ENCODE results near the gene ST8SIA5. TPM values are rescaled to one million over a fixed set of nuclear protein-coding genes. Genes with fewer than 3 reads are reported as not detected.

Gene ST8SIA5
- total and polyA plus RNA-seq, 2 experiments from 2014 or later = not detected

DNA sequence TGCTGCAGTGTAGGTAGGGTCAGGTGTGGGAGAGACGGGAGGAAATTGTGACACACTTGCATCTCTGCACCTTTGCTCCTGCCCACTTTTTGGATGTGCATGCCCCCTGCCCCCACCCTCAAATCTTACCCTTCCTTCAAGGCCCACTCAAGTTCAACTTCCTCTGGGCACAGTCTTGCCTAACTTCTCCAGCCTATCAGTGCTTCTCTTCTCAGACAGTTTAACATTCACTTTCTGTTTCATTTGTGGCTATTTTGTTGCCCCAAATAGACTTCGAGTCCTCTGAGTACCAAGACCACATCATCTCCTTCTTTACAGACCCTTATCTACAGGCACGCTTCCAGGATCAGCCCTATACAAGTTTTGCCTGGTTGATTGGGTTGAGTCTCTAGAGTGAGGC, 2.7 kb downstream of the ST8SIA5 start:
- Histone ChIP-seq H3K4me2 (ENCODE audit: unreplicated experiment) (no peak overlapping the region), H3F3A (ENCODE audit: insufficient read depth) (no peaks in the 10 kb centered on the region), H3K27me3 (replicated peaks; ENCODE audit: insufficient read depth) (peaks cover 63% of the 10 kb centered on the region), H3K27ac (no peak overlapping the region), H3K9me3 (ENCODE audit: low read depth) (no peaks in the 10 kb centered on the region), H3K4me3 (no peak overlapping the region), H3K9ac (no peak overlapping the region), H3K9me2 (ENCODE audit: insufficient read depth) (no peaks in the 10 kb centered on the region), H2AFZ (no peak overlapping the region), H3K36me3 (ENCODE audit: low read depth) (no peaks in the 10 kb centered on the region), H3K4me1 (ENCODE audit: insufficient read depth) (no peaks in the 10 kb centered on the region), H4K20me1 (ENCODE audit: insufficient read depth) (no peaks in the 10 kb centered on the region), H3K79me2 (ENCODE audit: insufficient read depth) (no peaks in the 10 kb centered on the region)
- WGBS, 2 experiments (ENCODE audit: low coverage in 1 of 2, low lambda C conversion rate in 2 of 2, missing lambda C conversion rate in 2 of 2) = 55 to 58% methylated on average over 3 of the region's 3 CpGs
- TF ChIP-seq EZH2 (IDR thresholded peaks at IDR 0.05; ENCODE audit: insufficient read depth, poor library complexity, severe bottlenecking) (no peak), EZH2phosphoT487 (IDR thresholded peaks at IDR 0.05; ENCODE audit: insufficient read depth, low read depth) (no peak)
- no peak for DNase-seq
- in situ Hi-C loops (cut with MboI) = no loop called here

DNA sequence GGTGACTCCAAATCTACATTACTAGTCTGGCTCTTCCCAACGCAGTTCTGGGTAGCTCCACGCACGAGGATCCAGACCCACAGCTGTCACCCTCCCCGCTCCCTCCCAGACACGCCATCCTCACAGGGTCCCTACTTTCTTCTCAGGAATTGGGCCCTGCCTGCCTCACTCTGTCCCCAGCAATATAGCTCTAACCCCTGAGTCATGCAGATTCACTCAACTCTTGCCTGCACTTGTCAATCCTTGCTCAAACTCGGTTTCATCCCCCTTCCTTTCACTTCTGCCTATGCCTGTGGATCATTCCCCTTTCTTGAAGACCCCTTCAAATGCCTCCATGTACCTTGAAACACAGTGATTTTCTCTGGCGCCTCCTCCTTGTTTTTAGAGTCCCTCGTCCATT, 5.0 kb downstream of the ST8SIA5 start:
- Histone ChIP-seq H3K9me3 (ENCODE audit: low read depth) (no peaks in the 10 kb centered on the region), H3K4me2 (ENCODE audit: unreplicated experiment) (no peak overlapping the region), H3K9me2 (ENCODE audit: insufficient read depth) (no peaks in the 10 kb centered on the region), H4K20me1 (ENCODE audit: insufficient read depth) (no peaks in the 10 kb centered on the region), H2AFZ (no peak overlapping the region), H3K9ac (no peak overlapping the region), H3K27me3 (replicated peaks; ENCODE audit: insufficient read depth) (peaks cover 43% of the 10 kb centered on the region), H3F3A (ENCODE audit: insufficient read depth) (no peaks in the 10 kb centered on the region), H3K27ac (no peak overlapping the region), H3K79me2 (ENCODE audit: insufficient read depth) (no peaks in the 10 kb centered on the region), H3K4me1 (ENCODE audit: insufficient read depth) (no peaks in the 10 kb centered on the region), H3K4me3 (no peak overlapping the region), H3K36me3 (ENCODE audit: low read depth) (no peaks in the 10 kb centered on the region)
- TF ChIP-seq EZH2 (IDR thresholded peaks at IDR 0.05; ENCODE audit: insufficient read depth, poor library complexity, severe bottlenecking) = no peak
- TF ChIP-seq EZH2phosphoT487 (IDR thresholded peaks at IDR 0.05; ENCODE audit: insufficient read depth, low read depth) = no peak
- 54 to 55% methylated on average over 8 of the region's 8 CpGs for WGBS, 2 experiments (ENCODE audit: low coverage in 1 of 2, low lambda C conversion rate in 2 of 2, missing lambda C conversion rate in 2 of 2)
- DNase-seq = no peak
- in situ Hi-C loops (cut with MboI) = no loop called here

DNA sequence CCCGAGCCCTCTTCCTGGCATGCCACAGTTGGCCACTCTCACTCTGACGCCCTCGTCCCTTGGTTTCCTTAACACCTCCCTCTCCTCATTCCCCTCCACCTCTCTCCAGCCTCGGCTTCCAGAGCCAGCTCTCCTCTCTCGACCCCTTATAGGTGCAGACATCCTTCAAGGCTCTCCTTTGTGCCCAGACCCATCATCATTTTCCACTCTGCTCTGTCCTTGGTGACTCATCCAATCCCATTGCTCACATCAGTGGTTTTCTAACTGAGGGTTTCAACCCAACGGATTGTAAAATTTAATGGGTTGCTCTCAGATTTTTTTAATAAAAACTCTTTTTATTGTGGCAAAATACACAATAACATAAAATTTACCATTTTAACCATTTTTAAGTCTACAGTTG, 6.2 kb downstream of the ST8SIA5 start:
- Histone ChIP-seq H3K27me3 (replicated peaks; ENCODE audit: insufficient read depth) (peaks cover 33% of the 10 kb centered on the region), H3K9me2 (ENCODE audit: insufficient read depth) (no peaks in the 10 kb centered on the region), H3K4me3 (no peak overlapping the region), H3K9me3 (ENCODE audit: low read depth) (no peaks in the 10 kb centered on the region), H2AFZ (no peak overlapping the region), H3K9ac (no peak overlapping the region), H3K79me2 (ENCODE audit: insufficient read depth) (no peaks in the 10 kb centered on the region), H3K4me2 (ENCODE audit: unreplicated experiment) (no peak overlapping the region), H4K20me1 (ENCODE audit: insufficient read depth) (no peaks in the 10 kb centered on the region), H3F3A (ENCODE audit: insufficient read depth) (no peaks in the 10 kb centered on the region), H3K36me3 (ENCODE audit: low read depth) (no peaks in the 10 kb centered on the region), H3K27ac (no peak overlapping the region), H3K4me1 (ENCODE audit: insufficient read depth) (no peaks in the 10 kb centered on the region)
- no peak for DNase-seq
- WGBS, 2 experiments (ENCODE audit: low coverage in 1 of 2, low lambda C conversion rate in 2 of 2, missing lambda C conversion rate in 2 of 2) = 47 to 57% methylated on average over 6 of the region's 6 CpGs
- in situ Hi-C loops (cut with MboI) = no loop called here
- TF ChIP-seq EZH2phosphoT487 (IDR thresholded peaks at IDR 0.05; ENCODE audit: insufficient read depth, low read depth) = no peak
- no peak for TF ChIP-seq EZH2 (IDR thresholded peaks at IDR 0.05; ENCODE audit: insufficient read depth, poor library complexity, severe bottlenecking)

DNA sequence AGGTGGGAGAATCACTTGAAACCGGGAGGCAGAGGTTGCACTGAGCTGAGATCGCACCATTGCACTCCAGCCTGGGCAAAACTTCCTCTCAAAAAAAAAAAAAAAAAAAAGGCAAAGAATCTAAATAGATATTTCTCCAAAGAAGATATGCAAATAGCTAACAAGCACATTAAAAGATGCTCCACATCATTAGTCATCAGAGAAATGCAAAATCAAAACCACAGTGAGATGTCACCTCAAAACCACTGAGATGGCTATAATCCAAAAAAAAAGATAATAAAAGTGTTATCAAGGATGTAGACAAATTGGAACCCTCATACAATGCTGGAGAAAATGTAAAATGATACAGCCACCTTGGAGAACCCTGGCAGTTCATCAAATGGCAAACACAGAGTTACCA, 8.4 kb downstream of the ST8SIA5 start:
- no peak overlapping the region for H3K9ac ChIP-seq
- H3K4me2 ChIP-seq (ENCODE audit: unreplicated experiment) = no peak overlapping the region
- no peaks in the 10 kb centered on the region for H3K4me1 ChIP-seq (ENCODE audit: insufficient read depth)
- no peaks in the 10 kb centered on the region for H3K9me2 ChIP-seq (ENCODE audit: insufficient read depth)
- WGBS, 2 experiments (ENCODE audit: low coverage in 1 of 2, low lambda C conversion rate in 2 of 2, missing lambda C conversion rate in 2 of 2) = 55 to 57% methylated on average over 2 of the region's 2 CpGs
- no peak for DNase-seq
- in situ Hi-C loops (cut with MboI) = no loop called here
- TF ChIP-seq EZH2 (IDR thresholded peaks at IDR 0.05; ENCODE audit: insufficient read depth, poor library complexity, severe bottlenecking) (no peak), EZH2phosphoT487 (IDR thresholded peaks at IDR 0.05; ENCODE audit: insufficient read depth, low read depth) (no peak)
- no peaks in the 10 kb centered on the region for H4K20me1 ChIP-seq (ENCODE audit: insufficient read depth)
- no peak overlapping the region for H3K4me3 ChIP-seq
- H3K9me3 ChIP-seq (ENCODE audit: low read depth) = no peaks in the 10 kb centered on the region
- peaks cover 17% of the 10 kb centered on the region; the same call in 1 of the 2 replicates for H3K27me3 ChIP-seq (replicated peaks; ENCODE audit: insufficient read depth)
- no peaks in the 10 kb centered on the region for H3F3A ChIP-seq (ENCODE audit: insufficient read depth)
- no peaks in the 10 kb centered on the region for H3K36me3 ChIP-seq (ENCODE audit: low read depth)
- no peak overlapping the region for H3K27ac ChIP-seq
- H3K79me2 ChIP-seq (ENCODE audit: insufficient read depth) = no peaks in the 10 kb centered on the region
- no peak overlapping the region for H2AFZ ChIP-seq

DNA sequence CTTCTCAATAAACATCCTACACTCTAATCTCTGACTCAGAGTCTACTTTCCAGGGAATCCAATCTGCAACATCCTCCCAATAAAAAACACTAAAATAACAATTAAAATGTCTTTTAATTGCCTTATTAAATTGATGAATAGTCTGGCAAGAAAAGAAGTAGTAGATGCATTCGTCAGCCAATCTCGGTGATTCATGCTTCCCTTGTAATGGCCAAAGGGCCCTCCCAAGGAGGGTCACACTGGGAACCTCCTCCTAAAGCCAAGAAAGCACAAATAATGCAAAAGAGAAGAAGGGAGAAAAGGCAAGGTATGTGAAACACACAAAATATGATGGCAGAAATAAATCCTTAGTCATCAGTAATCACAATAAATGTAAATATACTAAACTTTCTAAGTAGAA, 16.8 kb downstream of the ST8SIA5 start:
- Histone ChIP-seq H3K4me3 (no peak overlapping the region), H3K4me2 (ENCODE audit: unreplicated experiment) (no peak overlapping the region), H3K4me1 (ENCODE audit: insufficient read depth) (no peaks in the 10 kb centered on the region), H3F3A (ENCODE audit: insufficient read depth) (no peaks in the 10 kb centered on the region), H3K79me2 (ENCODE audit: insufficient read depth) (no peaks in the 10 kb centered on the region), H3K9me2 (ENCODE audit: insufficient read depth) (no peaks in the 10 kb centered on the region), H3K36me3 (ENCODE audit: low read depth) (no peaks in the 10 kb centered on the region), H4K20me1 (ENCODE audit: insufficient read depth) (no peaks in the 10 kb centered on the region), H3K27me3 (replicated peaks; ENCODE audit: insufficient read depth) (peaks cover 20% of the 10 kb centered on the region), H2AFZ (no peak overlapping the region), H3K27ac (no peak overlapping the region), H3K9ac (no peak overlapping the region), H3K9me3 (ENCODE audit: low read depth) (no peaks in the 10 kb centered on the region)
- no peak for TF ChIP-seq EZH2phosphoT487 (IDR thresholded peaks at IDR 0.05; ENCODE audit: insufficient read depth, low read depth)
- no peak for TF ChIP-seq EZH2 (IDR thresholded peaks at IDR 0.05; ENCODE audit: insufficient read depth, poor library complexity, severe bottlenecking)
- no peak for DNase-seq
- WGBS, 2 experiments (ENCODE audit: low coverage in 1 of 2, low lambda C conversion rate in 2 of 2, missing lambda C conversion rate in 2 of 2) = 14 to 15% methylated on average over 2 of the region's 2 CpGs
- in situ Hi-C loops (cut with MboI) = no loop called here

Measured in GM23248 (cell line).